GM12872 (cell line): ENCODE results near the gene SCN5A.

Source experiments
- TF ChIP-seq, protein P1 (sequence below): IDR thresholded peaks from 3 replicates; pipeline ENCODE4 v1.5.1; 2011; ENCODE audit warnings: low read depth, mild to moderate bottlenecking, low read length, moderate library complexity; ENCODE audit not compliant: insufficient read depth

The SCN5A gene

DNA sequence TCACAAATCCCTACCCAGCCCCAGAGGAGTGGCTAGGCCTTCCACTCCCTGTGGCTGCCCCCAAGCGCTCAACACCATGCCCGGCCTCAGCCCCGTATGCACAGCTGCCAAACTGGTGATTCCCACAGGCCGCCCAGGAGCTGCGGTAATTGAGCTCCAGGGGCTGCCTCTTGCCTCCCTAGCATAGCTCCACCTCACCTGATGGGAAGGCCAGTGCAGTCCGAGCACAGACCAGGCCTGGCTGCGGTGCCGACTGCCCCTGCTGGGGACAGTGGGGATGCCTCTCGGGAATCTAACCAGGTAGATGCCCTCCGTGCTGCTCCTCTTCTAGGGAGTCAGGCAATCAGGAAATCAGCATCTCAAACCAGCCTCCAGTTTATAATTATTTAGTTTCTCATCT is 25.9 kb downstream of the SCN5A start:
- TF ChIP-seq, protein P1, sequence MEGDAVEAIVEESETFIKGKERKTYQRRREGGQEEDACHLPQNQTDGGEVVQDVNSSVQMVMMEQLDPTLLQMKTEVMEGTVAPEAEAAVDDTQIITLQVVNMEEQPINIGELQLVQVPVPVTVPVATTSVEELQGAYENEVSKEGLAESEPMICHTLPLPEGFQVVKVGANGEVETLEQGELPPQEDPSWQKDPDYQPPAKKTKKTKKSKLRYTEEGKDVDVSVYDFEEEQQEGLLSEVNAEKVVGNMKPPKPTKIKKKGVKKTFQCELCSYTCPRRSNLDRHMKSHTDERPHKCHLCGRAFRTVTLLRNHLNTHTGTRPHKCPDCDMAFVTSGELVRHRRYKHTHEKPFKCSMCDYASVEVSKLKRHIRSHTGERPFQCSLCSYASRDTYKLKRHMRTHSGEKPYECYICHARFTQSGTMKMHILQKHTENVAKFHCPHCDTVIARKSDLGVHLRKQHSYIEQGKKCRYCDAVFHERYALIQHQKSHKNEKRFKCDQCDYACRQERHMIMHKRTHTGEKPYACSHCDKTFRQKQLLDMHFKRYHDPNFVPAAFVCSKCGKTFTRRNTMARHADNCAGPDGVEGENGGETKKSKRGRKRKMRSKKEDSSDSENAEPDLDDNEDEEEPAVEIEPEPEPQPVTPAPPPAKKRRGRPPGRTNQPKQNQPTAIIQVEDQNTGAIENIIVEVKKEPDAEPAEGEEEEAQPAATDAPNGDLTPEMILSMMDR: no peak

DNA sequence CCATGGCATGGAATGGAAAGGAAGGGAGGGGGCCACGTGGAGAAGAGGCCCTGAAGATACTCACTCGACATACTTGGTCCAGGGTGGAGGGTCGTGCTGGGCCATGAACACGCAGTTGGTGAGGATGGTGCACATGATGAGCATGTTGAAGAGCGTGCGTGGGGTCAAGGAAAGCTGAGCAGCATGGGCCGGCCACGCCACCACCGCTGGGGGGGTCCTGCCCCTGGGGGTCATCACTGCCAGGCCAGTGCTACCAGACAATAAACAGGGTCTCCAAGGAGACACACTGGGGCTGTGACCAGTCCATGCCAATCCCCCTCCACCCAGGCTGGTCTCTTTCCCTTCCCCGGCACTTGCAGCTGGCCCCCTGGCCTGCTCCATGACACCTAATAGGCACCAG is 27.2 kb downstream of the SCN5A start:
- TF ChIP-seq, protein P1: no peak

DNA sequence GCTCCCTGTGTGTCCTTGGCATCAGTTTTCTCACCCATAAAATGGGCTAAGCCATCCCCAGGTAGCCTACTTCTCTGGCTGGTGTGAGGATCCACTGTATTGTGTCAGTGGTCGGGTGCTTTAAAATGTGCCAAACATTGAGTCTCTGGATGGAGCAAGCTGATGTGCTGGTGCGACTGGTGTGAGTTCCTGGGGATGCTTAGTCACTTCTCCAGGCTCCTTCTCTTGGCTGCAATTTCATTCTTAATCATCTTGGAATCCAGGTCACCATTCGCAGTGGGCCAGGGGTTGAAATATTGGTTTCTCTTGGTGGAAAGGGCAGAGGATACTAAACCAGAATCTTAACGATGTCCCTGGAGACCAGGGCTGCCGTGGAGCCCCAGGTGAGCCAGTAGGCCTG is 29.3 kb downstream of the SCN5A start:
- TF ChIP-seq, protein P1: no peak

DNA sequence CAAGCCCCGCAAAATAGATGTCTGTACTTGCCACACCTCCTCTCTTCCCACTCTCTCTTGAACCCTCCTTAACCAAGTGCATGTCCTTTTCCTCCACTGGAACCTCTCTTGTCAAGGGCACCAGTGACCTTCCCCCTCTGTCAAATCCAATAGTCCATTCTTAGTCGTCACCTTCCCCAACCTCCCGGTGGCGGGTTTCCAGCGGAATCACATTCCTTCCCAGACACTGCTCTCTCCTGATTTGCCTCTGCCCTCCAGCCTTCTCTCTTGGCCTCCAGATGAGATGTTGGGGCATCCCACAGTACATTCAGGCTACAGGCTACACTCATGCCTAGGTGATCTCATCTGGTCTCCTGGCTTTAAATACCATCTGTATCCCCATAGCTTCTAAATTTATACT is 31.1 kb downstream of the SCN5A start:
- TF ChIP-seq, protein P1: no peak

DNA sequence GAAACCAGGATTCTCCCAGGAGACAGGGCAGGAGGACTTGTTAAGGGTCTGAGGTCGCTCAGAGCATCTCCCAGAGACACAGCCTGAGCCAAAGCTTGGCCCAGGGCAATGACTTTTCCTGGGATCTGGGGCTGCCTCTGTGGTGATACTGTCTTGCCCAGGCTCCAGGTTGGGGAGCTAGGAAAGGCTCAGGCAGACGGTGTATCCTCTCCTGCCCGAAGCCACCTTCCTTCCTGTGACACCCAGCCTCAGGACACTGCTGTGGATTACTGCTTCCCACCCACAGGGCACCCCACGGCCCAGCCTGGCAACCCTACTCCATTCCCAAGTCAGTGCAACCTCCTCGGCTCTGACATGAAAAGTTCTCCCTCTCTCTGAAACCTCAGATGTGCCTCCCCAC is 31.9 kb downstream of the SCN5A start:
- TF ChIP-seq, protein P1: no peak

DNA sequence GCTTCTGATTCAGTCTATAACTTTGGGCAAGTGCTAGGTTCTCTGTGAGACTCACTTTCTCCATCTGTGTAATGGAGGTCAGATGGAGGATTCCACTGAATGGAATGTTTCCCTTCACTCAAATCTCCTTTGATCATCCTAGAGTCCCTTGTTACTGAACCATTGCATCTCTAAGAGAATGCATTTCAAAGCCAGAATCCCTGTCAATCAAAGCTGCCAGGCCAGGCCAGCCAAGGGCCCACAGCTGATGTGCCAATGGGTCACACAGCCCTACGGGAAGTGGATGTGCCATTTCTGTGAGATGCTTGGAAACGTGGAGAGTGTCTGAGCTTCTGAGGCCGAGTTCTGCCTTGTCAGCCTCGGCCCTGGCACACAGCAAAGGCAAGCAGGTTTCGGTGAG is 32.4 kb downstream of the SCN5A start:
- TF ChIP-seq, protein P1: no peak

DNA sequence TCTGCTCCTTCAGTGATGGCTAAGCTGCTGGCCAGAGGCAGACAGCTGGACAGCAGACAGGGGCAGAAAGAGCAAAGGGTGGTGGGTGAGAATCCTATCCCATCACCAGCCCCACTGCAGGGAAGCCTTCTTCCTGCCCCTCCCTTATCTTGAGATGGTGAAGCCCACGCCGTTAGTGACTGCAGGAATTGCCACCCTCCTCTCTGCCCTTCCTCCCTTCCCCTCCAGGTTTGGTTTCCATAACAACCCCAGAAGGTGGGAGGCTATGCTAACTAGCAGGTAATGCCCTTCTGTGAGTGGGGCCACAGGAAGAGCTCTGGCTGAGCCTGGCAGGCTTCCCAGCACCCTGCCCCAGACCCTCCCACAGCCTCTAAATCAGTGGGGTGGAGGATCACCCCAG is 32.8 kb downstream of the SCN5A start:
- TF ChIP-seq, protein P1: no peak

DNA sequence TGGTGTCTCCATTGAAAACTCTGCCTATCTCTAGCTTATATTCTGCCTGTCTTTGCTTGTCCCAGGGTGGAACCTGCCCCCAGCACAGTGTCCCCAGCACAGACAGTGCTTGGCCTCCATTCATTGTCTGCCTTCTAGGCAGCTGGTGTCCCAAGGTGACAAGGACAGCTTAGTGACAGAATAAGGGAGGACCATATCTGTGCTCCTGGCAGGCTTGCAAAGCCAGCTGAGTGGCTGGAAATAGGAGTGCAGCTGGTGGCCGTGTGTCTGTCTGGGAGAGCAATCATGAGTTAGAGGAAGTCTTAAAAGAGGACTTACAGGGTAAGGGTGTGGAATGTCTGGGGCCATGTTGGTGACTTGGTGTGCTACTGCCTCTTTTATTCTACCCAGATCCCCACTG is 33.4 kb downstream of the SCN5A start:
- TF ChIP-seq, protein P1: no peak
